Stimulated activated CD8-positive, alpha-beta memory T cell treated with anti-CD3 and anti-CD28 coated beads, Interleukin-4, amount 100 ng/mL, for 1 hour (primary cell): ENCODE measurements around the gene DPH6.
"Not testable (repeated sequence)": the region's sequence is repeated elsewhere in the genome, so short reads cannot be mapped to it uniquely, and the experiment has no call there.

Experiments used
- DNase-seq, 2 donors: peaks; one replicate each; pipeline ENCODE4 v3.0.0-alpha.2; 2020; ENCODE audit warnings: low read depth in 2 of 2, low spot score in 1 of 2

Gene DPH6

DNA sequence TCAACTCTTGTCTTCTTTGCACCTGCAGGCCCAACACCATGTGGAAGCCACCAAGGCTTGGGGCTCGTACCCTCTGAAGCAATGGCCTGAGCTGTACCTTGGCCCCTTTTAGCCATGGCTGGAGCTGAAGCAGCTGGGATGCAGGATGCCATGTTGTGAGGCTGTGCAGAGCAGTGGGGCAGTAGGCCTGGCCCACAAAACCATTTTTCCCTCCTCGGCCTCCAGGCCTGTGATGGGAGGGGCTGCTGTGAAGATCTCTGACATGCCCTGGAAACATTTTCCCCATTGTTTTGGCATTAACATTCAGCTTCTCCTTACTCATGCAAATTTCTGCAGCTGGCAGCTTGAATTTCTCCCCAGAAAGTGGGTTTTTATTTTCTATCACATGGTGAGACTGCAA lies 58.5 kb downstream of the DPH6 start:
- no peak for DNase-seq

DNA sequence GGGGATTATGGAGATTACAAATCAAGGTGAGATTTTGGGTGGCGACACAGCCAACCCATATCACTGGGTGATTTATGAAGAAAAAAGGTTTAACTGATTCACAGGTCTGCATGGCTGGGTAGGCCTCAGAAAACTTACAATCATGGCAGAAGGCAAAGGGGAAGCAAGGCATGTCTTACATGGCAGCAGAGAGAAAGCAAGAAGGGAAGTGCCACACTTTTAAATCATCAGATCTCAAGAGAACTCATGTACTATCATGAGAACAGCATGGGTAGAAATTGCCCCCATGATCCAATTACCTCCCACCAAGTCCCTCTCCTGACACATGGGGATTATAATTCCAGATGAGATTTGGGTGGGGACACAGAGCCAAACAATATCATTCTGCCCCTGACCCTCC lies 59.7 kb downstream of the DPH6 start:
- DNase-seq = no peak

DNA sequence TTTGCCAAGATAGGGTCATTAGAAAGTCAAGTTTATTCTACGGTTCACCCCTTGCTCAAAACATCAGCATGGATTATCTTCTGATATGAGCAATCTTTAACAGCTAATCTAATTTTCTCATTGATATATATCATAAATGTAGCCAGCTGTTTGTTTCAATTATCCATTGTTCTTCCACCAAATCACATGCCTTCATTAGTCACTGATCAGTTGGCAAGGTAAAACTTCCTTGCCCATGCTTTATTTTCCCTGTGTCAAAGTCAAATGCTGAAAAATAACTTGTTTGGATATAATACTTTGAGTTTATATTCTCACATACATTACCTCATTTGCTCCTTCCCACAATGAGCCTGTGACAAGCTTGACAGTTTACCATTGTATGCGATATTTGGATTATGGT lies 60.6 kb downstream of the DPH6 start:
- DNase-seq = no peak

DNA sequence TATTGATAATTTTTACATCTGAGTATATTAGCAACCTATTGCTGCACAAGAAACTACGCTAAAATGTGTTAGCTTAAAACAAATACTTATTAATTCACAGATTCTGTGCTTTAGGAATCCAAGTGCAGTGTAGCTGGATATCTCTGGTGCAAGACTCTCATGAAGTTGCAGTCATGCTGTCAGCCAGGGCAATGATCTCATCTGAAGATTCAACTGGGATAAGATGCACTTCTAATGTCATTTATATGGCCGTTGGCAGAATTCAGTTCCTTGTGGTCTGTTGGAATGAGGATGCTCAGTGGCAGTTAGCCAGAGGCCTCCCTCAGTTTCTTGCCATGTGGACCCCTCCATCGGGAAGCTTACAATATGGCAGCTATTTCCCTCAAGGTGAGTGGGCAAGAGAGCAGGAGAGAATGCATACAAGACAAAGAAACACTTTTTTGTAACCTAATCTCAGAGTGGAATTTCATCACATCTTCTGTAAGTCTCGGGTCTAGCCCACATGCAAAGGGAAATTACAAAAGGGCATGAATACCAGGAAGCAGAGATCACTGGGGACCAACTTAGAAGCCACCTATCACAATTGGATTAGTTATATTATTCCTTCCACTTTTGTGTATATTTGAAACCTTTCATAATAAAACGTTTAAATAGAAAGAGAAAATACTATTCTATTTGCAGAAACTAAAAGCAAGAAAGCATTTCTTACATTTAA lies 61.6 kb downstream of the DPH6 start:
- no peak for DNase-seq

DNA sequence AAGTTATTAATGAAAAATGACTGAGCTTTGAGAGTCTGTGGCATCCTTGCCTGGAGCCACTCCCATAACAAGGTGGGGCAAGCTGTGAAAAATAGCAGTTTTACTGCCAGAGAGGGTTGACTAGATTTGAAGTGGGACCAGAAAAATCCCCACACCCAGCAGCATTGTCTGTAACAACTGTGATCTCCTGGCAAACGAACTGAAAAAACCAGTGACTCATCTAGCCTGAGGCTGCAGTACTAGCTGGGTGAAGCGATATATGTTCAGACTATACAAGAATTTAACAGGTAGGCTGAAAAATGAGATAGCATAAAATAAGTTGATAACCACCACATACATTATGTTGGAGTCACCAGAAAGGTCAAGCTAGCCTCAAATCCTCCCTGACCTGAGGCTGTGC lies 64.0 kb downstream of the DPH6 start:
- peak in 1 of 2 donors; percentile 0 for DNase-seq

DNA sequence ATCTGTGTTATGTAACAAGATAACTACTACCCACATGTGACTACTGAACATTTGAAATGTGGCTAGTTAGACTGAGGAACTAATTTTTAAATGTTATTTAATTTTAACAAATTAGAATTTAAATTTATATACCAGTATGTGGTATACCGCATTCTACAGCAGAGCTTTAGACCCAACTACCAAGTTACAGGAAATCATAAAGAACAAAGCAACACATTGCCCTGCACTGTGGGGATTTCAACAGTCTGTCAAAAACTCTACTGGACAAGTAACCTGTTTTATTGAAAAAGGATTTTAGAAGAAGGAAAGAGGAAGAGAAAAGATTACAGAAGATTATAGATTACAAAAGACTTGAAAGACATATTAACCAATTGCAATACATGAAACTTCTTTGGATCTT lies 64.9 kb downstream of the DPH6 start:
- no peak for DNase-seq

DNA sequence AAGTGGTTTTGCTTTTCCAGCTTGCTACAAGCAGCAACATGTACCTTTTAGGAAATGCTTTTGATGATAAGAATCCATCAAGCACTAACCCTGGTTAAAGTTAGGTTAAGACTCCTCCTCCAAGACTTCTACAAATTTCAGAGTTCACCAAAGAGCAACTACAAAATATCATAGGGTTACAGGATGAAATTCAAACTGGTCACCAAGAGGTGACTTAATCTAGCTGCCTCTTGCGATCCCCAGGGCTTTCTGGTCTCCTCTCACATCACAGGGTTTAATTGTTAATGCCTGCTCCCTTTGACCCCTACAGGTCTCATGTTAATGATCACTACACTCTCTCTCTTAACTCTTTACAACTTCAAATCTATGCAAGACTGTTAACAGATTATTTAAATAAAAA lies 66.5 kb downstream of the DPH6 start:
- DNase-seq = no peak

DNA sequence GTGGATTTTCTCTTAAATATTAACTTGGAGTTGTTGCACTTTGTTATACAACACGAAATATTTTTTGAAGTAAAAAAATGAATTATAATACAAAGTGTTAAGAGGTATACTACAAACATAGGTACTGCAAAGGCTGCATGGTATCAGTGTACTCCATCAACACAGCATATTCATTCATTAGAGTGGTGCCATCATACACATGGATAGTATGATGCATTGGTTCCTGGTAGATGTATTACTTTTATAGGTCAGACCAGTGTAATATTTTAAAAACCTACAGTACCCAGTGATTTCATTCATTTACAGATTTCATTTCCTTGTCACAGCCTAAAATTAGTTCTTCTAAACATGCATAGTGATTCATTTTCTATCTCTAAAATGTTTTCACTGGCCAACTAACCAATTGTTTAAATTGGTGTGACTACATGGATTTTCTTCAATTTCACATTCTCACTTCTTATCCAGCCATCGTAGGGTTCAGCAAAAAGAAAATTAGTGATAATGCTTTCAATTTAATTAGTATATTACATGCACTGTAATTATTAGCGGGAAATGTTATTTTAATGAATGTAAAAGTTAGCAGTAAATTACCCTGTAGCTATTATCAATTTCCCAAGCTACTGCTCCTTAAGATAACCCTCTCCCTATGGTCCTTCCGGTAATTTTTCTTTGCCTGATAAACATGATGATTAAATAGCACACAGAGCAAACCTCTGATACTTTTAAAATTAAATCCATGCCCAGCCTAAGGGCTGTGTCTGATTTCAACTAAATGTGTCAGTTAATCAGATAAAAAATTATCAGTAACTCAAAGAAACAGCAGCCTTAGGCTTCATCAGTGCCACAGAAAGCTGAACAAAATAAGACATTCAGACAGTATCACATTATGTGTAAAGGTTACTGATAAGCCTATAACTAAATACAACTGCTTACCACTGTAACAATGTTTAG lies 68.4 kb downstream of the DPH6 start:
- no peak for DNase-seq

DNA sequence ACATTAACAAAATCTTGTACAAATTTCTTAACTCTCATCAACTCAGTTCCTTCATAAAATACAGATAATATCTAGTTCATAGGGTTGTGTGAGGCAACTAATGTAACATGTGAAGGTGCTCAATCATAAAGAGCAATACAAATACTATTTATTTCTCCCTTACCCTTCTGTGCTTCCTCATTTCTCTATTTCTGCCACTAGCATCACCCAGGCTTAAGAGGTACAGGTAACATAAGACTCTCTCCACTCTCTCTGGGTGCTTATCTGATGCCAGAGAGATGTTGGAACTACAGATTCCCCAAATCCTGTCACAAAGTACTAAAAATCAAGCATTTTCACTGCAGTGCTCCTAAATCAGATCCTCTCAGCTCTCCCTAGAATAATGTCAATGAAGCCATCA lies 74.9 kb downstream of the DPH6 start:
- no peak for DNase-seq

DNA sequence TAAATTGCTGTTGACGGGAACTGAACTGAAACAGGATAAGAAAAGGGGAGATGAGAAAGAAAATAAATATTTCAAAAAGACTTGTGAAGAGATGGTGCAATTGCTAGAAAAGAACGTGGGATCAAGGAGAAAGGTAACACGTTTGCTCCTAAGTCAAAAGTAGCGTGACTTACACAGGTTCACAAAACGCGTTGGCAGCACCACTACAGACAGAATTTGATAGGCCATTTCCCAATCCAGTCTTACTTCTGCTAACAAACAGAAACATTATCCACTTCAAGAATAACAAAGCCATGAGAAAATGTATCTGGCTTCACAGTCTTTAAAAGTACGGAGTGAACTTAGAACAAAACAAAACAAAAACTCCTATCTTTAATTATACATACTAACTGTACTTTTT lies 75.5 kb downstream of the DPH6 start:
- DNase-seq = no peak

DNA sequence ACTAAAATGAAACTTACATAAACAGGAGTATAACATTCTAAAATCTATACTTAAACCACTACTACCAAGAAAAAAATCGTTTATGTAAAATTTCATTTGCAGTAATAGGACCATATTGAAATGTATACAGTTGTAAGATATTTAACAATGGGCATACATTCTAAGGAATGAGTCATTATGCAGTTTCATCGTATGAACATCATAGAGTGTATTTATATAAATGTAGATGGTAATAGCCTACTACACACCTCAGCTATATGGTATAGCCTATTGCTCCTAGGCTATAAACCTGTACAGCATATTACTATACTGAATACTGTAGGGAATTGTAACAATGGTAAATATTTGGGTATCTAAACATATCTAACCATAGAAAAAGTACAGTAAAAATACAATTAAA lies 79.5 kb downstream of the DPH6 start:
- DNase-seq = no peak

DNA sequence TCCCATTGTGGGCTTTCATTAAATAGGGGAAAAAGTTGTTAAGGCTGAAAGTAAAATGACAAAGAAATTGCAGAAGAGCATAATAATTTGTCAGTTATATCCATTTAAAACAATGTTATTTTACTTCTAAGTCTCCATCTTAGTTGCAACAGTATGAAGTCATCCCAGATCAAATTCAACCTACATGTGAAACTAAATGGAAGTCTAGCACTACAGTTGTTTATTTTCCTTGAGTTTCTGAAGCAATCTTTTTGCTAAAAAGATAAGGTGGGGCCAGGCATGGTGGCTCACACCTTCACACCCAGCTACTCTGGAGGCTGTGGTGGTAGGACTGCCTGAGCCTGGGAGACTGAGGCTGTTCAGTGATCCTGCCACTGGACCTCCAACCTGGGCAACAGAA lies 80.2 kb downstream of the DPH6 start:
- DNase-seq = no peak

DNA sequence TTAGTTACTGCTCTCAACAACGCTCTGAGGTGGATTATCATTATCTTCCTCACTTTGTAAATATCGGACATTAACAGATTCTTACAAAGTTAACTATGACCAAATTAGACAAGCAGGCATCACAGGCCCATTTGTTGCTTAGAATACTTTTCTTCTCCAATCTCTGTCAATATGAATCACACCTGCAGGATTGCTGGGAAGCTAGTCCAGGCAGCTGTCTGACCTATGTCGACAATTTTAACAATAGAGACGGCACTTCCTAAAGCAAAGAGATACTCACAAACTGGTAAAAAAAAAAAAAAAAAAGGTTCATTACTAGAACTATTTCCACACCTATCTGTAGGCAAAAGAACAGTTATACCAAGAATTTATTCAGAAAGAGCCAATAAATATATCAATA lies 85.3 kb downstream of the DPH6 start:
- DNase-seq = no peak

DNA sequence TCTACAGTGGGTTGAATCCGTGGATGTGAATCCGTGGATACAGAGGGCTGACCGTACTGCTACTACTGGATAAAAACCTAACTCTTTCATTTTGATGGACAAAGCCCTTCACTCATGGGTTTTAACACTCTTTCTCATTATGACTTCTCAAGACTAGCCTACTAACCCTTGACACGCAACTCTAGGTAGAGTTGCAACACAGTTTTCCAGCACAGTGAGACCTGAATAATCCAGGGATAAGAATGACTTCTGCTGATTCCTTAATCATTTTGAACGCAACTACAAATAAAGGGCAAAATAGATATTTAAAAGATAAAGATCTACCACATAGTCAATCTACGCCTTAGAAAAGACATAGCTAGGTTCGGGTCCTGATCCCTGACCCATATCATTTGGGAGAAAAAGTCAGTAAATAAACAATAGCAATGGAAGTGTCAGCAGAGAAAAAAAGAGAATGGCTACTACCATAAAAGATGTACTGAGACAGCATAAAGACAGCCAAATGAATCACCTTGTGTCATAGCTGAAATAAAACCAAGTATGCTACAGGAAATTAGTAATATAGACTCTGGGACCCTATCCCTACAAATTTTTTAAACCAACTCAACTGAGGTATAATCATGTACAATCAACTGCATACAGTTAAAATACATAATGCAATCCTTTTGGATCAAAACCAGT lies 87.6 kb downstream of the DPH6 start:
- DNase-seq = no peak

DNA sequence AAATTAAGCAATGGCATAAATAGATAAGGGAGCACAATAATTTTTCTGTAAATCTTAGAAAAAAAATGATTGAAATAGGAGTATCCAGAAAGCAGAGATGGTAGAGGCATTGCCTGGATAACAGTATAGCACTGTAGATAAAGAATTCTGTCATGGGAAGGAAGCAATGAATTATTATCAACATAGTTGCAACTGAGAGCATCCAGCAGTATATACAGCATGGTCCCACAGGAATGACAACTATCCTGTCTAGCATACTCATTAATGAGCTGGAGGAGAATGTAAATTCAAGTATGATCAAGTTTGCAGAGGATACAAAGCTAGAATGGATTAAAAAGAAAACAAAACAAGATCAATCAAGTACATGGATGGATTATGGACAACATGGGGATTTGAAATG lies 90.8 kb downstream of the DPH6 start:
- DNase-seq = no peak

DNA sequence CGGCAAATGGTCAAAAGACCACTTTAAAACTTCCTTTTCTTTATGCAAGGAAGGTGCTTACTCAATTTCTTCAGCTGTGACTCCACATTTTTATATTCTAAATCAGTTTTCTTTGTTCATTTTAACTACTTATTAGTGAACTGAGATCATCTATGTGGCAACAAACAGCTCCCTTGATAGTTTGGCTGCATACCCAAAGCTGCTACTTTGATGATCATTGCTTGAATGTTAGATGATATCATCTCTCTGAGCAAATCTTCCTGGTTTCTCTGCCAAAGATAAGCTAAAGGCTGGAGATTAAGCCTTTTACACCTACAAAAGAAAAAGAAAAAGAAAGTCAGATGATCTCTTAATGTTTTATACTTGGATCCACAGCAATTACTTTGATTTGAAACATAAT lies 95.5 kb downstream of the DPH6 start:
- DNase-seq = no peak

DNA sequence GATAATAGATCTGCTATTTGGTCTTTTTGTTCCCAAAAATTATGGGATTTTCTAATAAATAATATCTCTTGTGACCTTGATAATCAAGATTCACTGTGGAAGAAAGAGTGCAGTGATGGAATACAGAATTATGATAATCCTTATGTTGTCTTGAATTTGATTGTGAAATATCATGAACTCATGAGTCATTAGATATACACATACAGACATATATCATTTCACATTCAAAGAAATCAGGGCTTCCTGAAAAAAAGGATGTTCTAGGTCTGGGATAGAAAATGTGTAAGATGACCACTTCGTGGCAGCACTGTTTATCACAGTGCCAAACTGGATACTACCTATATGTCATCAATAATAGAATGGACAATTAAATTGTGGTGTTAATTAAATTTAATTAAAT lies 97.7 kb downstream of the DPH6 start:
- no peak for DNase-seq

DNA sequence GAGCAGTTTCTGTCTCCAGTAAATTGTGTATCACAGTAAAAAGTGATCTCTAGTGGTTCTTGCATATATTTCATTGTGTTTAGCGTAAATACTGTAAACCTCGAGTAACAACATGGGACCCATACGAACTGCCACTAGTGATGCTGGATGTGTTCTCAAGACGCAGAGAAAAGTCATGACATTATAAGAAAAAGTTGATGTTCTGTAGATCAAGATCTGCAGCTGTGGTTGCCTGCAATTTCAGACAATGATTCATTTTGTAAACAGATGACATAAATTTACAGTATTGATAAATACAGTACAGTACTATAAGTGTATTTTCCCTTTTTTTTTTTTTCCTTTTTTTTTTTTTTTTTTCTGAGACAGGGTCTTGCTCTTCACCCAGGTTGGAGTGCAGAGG lies 100.1 kb downstream of the DPH6 start:
- DNase-seq = no peak

DNA sequence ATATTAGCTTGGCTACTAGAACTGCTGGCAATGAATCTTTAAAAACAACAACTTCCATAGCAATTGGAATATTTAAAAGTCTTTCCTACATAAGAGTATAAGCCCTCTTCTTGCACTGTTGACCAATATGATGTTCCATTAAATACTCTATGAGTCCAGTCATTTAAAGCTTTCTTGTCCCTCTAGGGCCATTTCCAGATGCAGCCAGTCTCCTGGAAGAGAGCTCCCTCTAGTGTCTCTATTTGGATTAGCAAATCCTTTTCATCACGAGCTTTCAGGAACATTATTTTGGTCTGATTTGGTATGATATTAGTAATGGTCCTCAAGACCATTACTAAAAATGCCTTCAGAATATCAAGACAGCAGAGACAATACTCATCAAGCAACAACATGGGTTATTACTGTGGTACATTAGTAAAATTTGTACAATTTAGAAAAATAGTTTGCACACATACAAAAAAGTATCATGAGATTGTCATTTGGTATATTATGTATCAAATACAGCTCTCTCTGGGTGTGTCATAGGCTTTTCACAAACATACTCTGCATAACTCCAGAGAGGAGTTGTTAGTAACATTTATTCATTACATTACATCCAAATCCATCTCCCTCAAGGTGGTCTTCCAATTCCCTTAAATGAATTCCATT lies 101.3 kb downstream of the DPH6 start:
- DNase-seq = no peak

DNA sequence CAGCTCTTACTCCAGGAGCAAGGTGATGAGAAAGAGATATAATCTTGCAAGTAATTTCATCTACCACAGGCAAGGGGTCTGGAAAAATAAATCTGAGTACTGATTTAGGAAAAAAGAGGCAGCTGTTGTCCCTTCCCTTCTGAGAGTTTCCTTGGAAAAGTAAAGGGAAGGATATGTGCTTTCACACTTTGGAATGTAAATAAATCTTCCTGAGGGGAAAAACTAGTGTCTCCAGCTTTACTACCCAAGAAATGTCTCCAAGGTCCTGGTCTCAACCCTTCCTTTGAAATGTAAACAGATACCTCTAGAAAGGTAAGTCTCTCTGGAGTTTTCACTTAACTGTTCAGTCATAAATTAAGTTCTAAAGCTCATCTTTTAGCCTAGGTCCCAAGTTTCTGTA lies 102.6 kb downstream of the DPH6 start:
- no peak for DNase-seq

DNA sequence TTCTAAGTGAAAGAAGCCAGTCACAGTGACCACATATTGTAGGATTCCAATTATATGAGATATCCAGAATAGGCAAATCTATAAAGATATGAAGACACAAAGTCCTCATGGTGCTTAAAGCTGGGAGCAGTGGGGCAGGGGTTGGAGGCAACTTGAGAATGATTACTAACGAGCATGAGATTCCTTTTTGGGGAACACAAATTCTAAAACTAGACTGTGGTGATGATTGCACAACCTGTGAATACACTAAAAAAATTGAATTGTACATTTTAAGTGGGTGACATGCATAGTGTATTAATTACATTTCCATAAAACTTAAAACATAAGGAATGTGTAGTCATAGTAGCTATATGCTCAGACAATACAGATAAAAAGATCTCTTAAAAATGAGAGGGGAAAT lies 103.2 kb downstream of the DPH6 start:
- DNase-seq = no peak

DNA sequence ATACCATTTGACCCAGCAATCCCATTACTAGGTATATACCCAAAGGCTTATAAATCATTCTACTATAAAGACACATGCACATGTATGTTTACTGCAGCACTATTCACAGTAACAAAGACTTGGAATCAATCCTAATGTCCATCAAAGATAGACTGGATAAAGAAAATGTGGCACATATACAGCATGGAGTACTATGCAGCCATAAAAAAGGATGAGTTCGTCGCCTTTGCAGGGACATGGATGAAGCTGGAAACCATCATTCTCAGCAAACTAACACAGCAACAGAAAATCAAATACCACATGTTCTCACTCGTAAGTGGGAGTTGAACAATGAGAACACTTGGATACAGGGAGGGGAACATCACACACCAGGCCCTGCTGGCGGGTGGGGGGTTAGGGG lies 104.7 kb downstream of the DPH6 start:
- DNase-seq = not testable (repeated sequence)
